Psoas muscle (tissue), 8 donors: Measurements from ENCODE around the gene RPSA. TPM values are rescaled to one million over a fixed set of nuclear protein-coding genes. Genes with fewer than 3 reads are reported as not detected.
A peak's percentile ranks its signal among the peaks of the same experiment; 100 is the strongest.

Experiments
- ATAC-seq, 4 donors: fragments of 200-7000 bp; cut with Tn5 transposase; one replicate each; pipeline ENCODE4 v1.9.1; 2020; ENCODE audit warnings: moderate library complexity in 3 of 4, mild to moderate bottlenecking in 2 of 4
- DNase-seq, 2 donors: peaks; one replicate each; pipeline ENCODE4 v3.0.0-alpha.2; 2020
- H3K27ac ChIP-seq: fragments of 200-600 bp; one replicate; pipeline ENCODE4 v1.8.0; 2022
- H3K27me3 ChIP-seq, 3 donors: fragments of 200-600 bp in 1 of 3; one replicate each; pipeline versions ENCODE4 v1.6.1 to v1.8.0; 2013 to 2022; ENCODE audit warnings: low read length in 2 of 3, mild to moderate bottlenecking in 2 of 3, moderate library complexity in 1 of 3; ENCODE audit not compliant: insufficient read depth in 3 of 3
- H3K36me3 ChIP-seq, 2 donors: fragments of 200-600 bp in 1 of 2; one replicate each; pipeline versions ENCODE4 v1.6.1 to v1.8.0; 2013 to 2022; ENCODE audit warnings: low read depth in 1 of 2, mild to moderate bottlenecking in 1 of 2, moderate library complexity in 1 of 2; ENCODE audit not compliant: insufficient read depth in 1 of 2
- H3K4me1 ChIP-seq: fragments of 200-600 bp; one replicate; pipeline ENCODE4 v1.8.0; 2022
- H3K4me3 ChIP-seq: fragments of 200-600 bp; one replicate; pipeline ENCODE4 v1.8.0; 2022; ENCODE audit warnings: mild to moderate bottlenecking
- H3K9me3 ChIP-seq: fragments of 200-600 bp; one replicate; pipeline ENCODE4 v1.8.0; 2022
- WGBS, 3 donors: extraction: QIAGEN DNeasy Blood & Tissue Kit; methylation state at CpG; one replicate each; pipeline versions ENCODE4 v1.1.6 to v1.1.7; 2013; 5-methylcytosine and 5-hydroxymethylcytosine counted together
- intact Hi-C, 2 donors: fragments of 100-400 bp; cut with DNase I; formaldehyde crosslinking; loops; one replicate each; pipeline versions ENCODE4 v1.11.0 to v1.14.2; 2022
- polyA plus RNA-seq, 3 donors: library from polyadenylated mRNA; stranded (reverse); fragments of 200-250 nt; gene quantifications; one replicate each; pipeline ENCODE4 v1.2.3, GENCODE V29; 2013
- total RNA-seq, 4 donors: library from RNA; stranded (reverse); fragmentation: NEBNext Ultra II Directional in 2 of 4; extraction: Animal tissue kit (Norgen Biotek cat#: 25700) in 2 of 4; gene quantifications; one replicate each; pipeline versions ENCODE4 v1.2.1 to v1.2.4, GENCODE V29; 2021 to 2023
- TF ChIP-seq, protein P1 (sequence below): fragments of 200-600 bp; IDR thresholded peaks from one replicate; pipeline ENCODE4 v1.8.0; 2022; ENCODE audit warnings: antibody characterized with exemption
- donor health status: healthy with polysubstance abuse.
- donor health status: DM: no; HTN: no; CAD: no; lungs with moderate emphysema.
- donor health status: Bipolar disorder and iron deficiency.
- donor health status: healthy.
- donor health status: DM: yes; HTN: yes; CAD: no.
- donor health status: DM: no; HTN: no; CAD: no.
- donor health status: DM: no; HTN: no; CAD: no.
- donor health status: DM: yes; HTN: yes; CAD: no.

The RPSA gene
- total and polyA plus RNA-seq, 7 donors = 285 to 1,445 (median 738) TPM

DNA sequence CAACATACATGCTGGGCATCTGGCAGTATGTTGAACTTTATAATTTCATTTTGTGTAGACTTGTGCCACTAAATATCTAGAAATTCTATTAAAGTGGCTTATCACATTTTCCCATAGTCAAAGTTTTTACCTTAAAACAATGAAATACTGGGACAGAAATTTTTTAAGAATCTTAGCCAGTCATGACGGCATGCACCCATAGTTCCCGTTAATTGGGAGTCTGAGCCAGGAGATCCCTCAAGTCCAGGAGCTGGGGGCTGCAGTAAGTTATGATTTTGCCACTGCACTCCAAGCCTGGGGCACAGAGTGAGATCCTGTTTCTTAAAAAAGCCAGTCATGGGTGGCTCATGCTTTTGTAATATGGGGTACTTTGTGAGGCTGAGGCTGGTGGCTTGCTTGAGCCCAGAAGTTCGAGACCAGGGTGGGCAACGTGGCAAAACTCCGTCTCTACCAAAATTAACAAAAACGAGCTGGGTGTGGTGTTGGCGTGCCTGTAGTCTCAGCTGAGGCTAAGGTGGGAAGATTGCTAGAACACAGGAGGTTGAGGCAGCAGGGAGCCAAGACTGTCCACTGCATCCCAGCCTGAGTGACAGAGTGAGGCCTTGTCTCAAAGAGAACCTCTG, 3.1 kb downstream of the RPSA start:
- Histone ChIP-seq H3K36me3 (peaks cover 19 to 72% of the 10 kb centered on the region in 2 donors), H3K4me3 (peak overlapping the region; percentile 6), H3K27me3 (no peaks in the 10 kb centered on the region), H3K9me3 (no peaks in the 10 kb centered on the region), H3K27ac (no peak overlapping the region), H3K4me1 (peaks cover 12% of the 10 kb centered on the region)
- intact Hi-C loops = loop anchor here in 1 of 2 donors (10.0 kb wide), 1 partner anchor 895 kb away; the partner anchor contains the start of gene EIF1B
- 68 to 83% (median 78%) methylated on average over 7 of the region's 7 CpGs for WGBS, 3 donors
- ATAC-seq (no peak), DNase-seq (no peak)
- TF ChIP-seq, protein P1, sequence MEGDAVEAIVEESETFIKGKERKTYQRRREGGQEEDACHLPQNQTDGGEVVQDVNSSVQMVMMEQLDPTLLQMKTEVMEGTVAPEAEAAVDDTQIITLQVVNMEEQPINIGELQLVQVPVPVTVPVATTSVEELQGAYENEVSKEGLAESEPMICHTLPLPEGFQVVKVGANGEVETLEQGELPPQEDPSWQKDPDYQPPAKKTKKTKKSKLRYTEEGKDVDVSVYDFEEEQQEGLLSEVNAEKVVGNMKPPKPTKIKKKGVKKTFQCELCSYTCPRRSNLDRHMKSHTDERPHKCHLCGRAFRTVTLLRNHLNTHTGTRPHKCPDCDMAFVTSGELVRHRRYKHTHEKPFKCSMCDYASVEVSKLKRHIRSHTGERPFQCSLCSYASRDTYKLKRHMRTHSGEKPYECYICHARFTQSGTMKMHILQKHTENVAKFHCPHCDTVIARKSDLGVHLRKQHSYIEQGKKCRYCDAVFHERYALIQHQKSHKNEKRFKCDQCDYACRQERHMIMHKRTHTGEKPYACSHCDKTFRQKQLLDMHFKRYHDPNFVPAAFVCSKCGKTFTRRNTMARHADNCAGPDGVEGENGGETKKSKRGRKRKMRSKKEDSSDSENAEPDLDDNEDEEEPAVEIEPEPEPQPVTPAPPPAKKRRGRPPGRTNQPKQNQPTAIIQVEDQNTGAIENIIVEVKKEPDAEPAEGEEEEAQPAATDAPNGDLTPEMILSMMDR = no peak

DNA sequence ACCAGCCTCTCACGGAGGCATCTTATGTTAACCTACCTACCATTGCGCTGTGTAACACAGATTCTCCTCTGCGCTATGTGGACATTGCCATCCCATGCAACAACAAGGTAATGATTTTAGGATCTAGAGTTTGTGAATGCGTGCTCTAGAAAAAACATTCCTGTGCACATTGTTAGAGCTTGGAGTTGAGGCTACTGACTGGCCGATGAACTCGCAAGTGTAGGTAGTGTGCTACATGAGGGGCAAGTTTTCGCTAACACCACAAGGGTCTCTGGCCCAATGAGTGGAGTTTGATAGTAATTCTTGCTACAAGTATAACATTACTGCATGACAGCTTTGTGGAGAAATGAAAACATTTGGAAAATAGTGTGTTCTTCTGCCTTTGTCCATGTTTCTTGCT, 4.4 kb downstream of the RPSA start:
- no peak for DNase-seq
- intact Hi-C loops = no loop called here
- no peak overlapping the region for H3K27ac ChIP-seq
- 95 to 98% (median 97%) methylated on average over 6 of the region's 7 CpGs for WGBS, 3 donors
- peaks cover 19 to 73% of the 10 kb centered on the region in 2 donors for H3K36me3 ChIP-seq
- no peaks in the 10 kb centered on the region for H3K9me3 ChIP-seq
- TF ChIP-seq, protein P1 = no peak
- H3K4me3 ChIP-seq = no peak overlapping the region
- no peaks in the 10 kb centered on the region for H3K27me3 ChIP-seq
- no peak for ATAC-seq
- peaks cover 12% of the 10 kb centered on the region for H3K4me1 ChIP-seq

DNA sequence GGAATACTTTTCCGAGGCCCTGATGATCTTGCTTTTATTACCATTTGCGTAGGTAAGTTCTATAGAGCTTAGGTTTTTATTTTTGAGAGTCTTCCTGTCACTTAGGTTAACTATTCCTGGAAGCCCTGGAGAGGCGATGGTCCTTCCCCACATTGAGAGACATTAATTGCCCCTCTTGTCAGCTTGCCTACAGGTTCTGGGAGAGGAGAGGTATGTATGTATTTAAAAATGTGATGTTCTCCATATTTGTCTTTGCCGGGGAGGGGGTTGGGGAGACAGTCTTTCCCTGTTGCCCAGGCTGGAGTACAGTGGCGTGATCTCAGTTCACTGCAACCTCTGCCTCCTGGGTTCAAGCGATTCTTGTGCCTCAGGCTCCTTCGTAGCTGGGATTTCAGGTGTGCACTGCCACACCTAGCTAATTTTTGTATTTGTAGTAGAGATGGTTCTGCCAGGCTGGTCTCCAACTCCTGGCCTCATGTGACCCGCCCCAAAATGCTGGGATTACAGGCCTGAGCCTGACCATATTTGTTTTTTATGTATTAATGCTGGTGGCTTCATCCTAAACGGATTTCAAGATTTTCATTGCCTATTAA, 6.2 kb downstream of the RPSA start:
- Histone ChIP-seq H3K9me3 (no peaks in the 10 kb centered on the region), H3K27me3 (no peaks in the 10 kb centered on the region), H3K4me1 (peaks cover 10% of the 10 kb centered on the region), H3K4me3 (no peak overlapping the region), H3K36me3 (peaks cover 19 to 70% of the 10 kb centered on the region in 2 donors), H3K27ac (no peak overlapping the region)
- WGBS, 3 donors = 88 to 90% (median 89%) methylated on average over 9 of the region's 9 CpGs
- DNase-seq = no peak
- TF ChIP-seq, protein P1 = no peak
- no peak for ATAC-seq
- intact Hi-C loops = no loop called here

DNA sequence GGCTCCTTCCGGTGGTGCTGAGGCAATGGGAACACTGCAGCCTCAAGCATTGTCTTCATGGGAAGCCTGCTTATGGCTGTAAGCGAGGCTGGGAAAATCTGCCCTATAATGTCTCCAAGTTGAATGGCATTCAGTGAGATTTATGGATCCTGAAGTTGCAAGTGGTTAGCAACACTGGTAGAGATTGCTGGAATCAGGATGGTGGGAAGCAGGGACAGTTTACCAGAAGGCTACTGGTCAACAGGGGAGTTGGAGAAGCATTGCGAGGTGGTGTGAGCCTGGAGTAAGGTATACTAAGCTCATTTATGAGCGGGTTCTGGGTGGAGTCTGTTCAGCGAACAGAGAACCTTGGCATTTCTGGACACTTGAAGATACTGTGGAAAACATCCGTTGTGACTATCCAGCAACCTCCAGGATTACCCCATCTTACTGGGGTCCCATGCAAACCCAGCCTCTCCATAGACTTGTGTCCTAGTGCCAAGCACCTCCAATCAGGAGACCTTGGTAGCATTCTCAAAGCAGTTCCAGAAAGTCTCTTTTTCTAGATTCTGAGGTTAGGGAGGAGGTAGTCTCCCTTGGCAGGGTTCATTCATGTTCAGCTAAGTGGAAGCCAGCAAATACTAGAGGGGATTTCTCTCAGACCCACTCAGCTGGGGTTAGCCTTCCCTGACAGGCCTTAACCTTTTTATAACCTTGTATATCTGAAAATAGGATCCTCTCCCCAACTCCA, 7.3 kb downstream of the RPSA start:
- Histone ChIP-seq H3K4me1 (peaks cover 4% of the 10 kb centered on the region), H3K27me3 (no peaks in the 10 kb centered on the region), H3K9me3 (no peaks in the 10 kb centered on the region), H3K36me3 (peaks cover 17 to 59% of the 10 kb centered on the region in 2 donors), H3K4me3 (no peak overlapping the region), H3K27ac (no peak overlapping the region)
- TF ChIP-seq, protein P1 = no peak
- WGBS, 3 donors = 67 to 76% (median 73%) methylated on average over 6 of the region's 6 CpGs
- DNase-seq (no peak), ATAC-seq (peak in 3 of 4 donors; percentile 12 to 14 (median 12))
- intact Hi-C loops = no loop called here
